IMR-90 (cell line): ENCODE results near the gene FGFRL1. TPM values are rescaled to one million over a fixed set of nuclear protein-coding genes. Genes with fewer than 3 reads are reported as not detected.

Experiments used
- ATAC-seq: fragments of 200-7000 bp; cut with Tn5 transposase; 2 replicates; pipeline ENCODE4 v1.9.1; 2020; ENCODE audit warnings: low read depth, mild to moderate bottlenecking, moderate library complexity
- BruUV-seq: library from RNA; stranded (reverse); fragments of 400-500 nt; replicated peaks from 2 replicates; lab custom pipeline; 2021; lab: Mats Ljungman, UMichigan
- CTCF ChIA-PET: fragments of 300-600 bp; formaldehyde crosslinking; extraction: SDS; loops from one replicate; lab custom pipeline; 2021; ENCODE audit warnings: antibody characterized with exemption; lab: Yijun Ruan, JAX
- POLR2A ChIA-PET: fragments of 300-600 bp; sonication (Branson Sonifier 250); formaldehyde crosslinking; loops from one replicate; lab custom pipeline; 2022; ENCODE audit warnings: antibody characterized with exemption; ENCODE audit not compliant: unreplicated experiment; lab: Charles Lee
- DNase-seq: peaks from one replicate; pipeline ENCODE4 v3.0.0; 2013
- H2AFZ ChIP-seq: replicated peaks from 2 replicates; pipeline ENCODE3; 2013; ENCODE audit warnings: low read length, mild to moderate bottlenecking; ENCODE audit not compliant: poor library complexity
- H2AK5ac ChIP-seq: 2 replicates; pipeline ENCODE4 v1.6.1; 2013; ENCODE audit warnings: low read depth, low read length, inconsistent platforms
- H2AK9ac ChIP-seq: replicated peaks from 2 replicates; pipeline ENCODE3; 2013; ENCODE audit warnings: mild to moderate bottlenecking, low read depth, low read length, moderate library complexity; ENCODE audit not compliant: poor library complexity
- H2BK120ac ChIP-seq: 2 replicates; pipeline ENCODE4 v1.6.1; 2013; ENCODE audit warnings: low read depth, low read length, inconsistent platforms
- H2BK15ac ChIP-seq: 3 replicates; pipeline ENCODE4 v1.6.1; 2013; ENCODE audit warnings: low read depth, low read length, inconsistent platforms
- H2BK20ac ChIP-seq: 2 replicates; pipeline ENCODE4 v1.6.1; 2013; ENCODE audit warnings: low read depth, mild to moderate bottlenecking, inconsistent platforms, low read length, moderate library complexity
- H2BK5ac ChIP-seq: 2 replicates; pipeline ENCODE4 v1.6.1; 2013; ENCODE audit warnings: mild to moderate bottlenecking, low read depth, low read length, inconsistent platforms; ENCODE audit not compliant: poor library complexity, severe bottlenecking
- H3K14ac ChIP-seq: replicated peaks from 2 replicates; pipeline ENCODE4 v1.6.1; 2013; ENCODE audit warnings: low read depth, low read length, inconsistent platforms
- H3K18ac ChIP-seq: 2 replicates; pipeline ENCODE4 v1.6.1; 2013; ENCODE audit warnings: low read depth, low read length, control low read depth
- H3K23ac ChIP-seq: 2 replicates; pipeline ENCODE4 v1.6.1; 2013; ENCODE audit warnings: low read depth, low read length, inconsistent platforms
- H3K27ac ChIP-seq: 2 replicates; pipeline ENCODE4 v1.5.1; 2013; ENCODE audit warnings: mild to moderate bottlenecking, control low read depth, low read length; ENCODE audit not compliant: insufficient read depth
- H3K27me3 ChIP-seq: 2 replicates; pipeline ENCODE4 v1.6.1; 2013; ENCODE audit warnings: low read length; ENCODE audit not compliant: control insufficient read depth, insufficient read depth
- H3K36me3 ChIP-seq: 2 replicates; pipeline ENCODE4 v1.6.1; 2013; ENCODE audit warnings: low read length, mixed read lengths; ENCODE audit not compliant: control insufficient read depth, insufficient read depth
- H3K4ac ChIP-seq: 2 replicates; pipeline ENCODE4 v1.6.1; 2013; ENCODE audit warnings: low read depth, low read length, inconsistent platforms
- H3K4me1 ChIP-seq: 2 replicates; pipeline ENCODE4 v1.6.1; 2013; ENCODE audit warnings: low read length, mixed read lengths; ENCODE audit not compliant: control insufficient read depth, insufficient read depth
- H3K4me2 ChIP-seq: 2 replicates; pipeline ENCODE4 v1.6.1; 2013; ENCODE audit warnings: low read depth, mild to moderate bottlenecking, control low read depth, low read length, moderate library complexity
- H3K4me3 ChIP-seq: 2 replicates; pipeline ENCODE4 v1.5.1; 2013; ENCODE audit warnings: low read depth, mild to moderate bottlenecking, control low read depth, low read length, moderate library complexity; ENCODE audit not compliant: insufficient read depth
- H3K56ac ChIP-seq: 2 replicates; pipeline ENCODE4 v1.6.1; 2013; ENCODE audit warnings: low read length, inconsistent platforms; ENCODE audit not compliant: insufficient read depth; ENCODE audit errors: extremely low read depth
- H3K79me1 ChIP-seq, 2 experiments: 2 replicates each; pipeline ENCODE4 v1.6.1; 2013; ENCODE audit warnings: low read length in 2 of 2, inconsistent platforms in 1 of 2, low read depth in 1 of 2
- H3K9ac ChIP-seq: 2 replicates; pipeline ENCODE4 v1.6.1; 2013; ENCODE audit warnings: low read depth, low read length, control low read depth
- H3K9me1 ChIP-seq: 2 replicates; pipeline ENCODE4 v1.6.1; 2013; ENCODE audit warnings: low read length, inconsistent platforms; ENCODE audit not compliant: insufficient read depth
- H3K9me3 ChIP-seq: 2 replicates; pipeline ENCODE4 v1.6.1; 2013; ENCODE audit warnings: low read length; ENCODE audit not compliant: control insufficient read depth, insufficient read depth
- H4K20me1 ChIP-seq: 2 replicates; pipeline ENCODE4 v1.6.1; 2013; ENCODE audit warnings: low read length, inconsistent platforms; ENCODE audit not compliant: insufficient read depth
- H4K5ac ChIP-seq: 2 replicates; pipeline ENCODE4 v1.6.1; 2013; ENCODE audit warnings: mild to moderate bottlenecking, low read depth, low read length, control low read depth
- H4K8ac ChIP-seq, 2 experiments: 2 replicates each; pipeline ENCODE4 v1.6.1; 2013; ENCODE audit warnings: low read depth in 2 of 2, low read length in 2 of 2, control low read depth in 1 of 2, inconsistent platforms in 1 of 2
- H4K91ac ChIP-seq: 2 replicates; pipeline ENCODE4 v1.6.1; 2013; ENCODE audit warnings: low read depth, low read length, inconsistent platforms; ENCODE audit not compliant: insufficient read depth
- BHLHE40 ChIP-seq: fragments of 150-350 bp; IDR thresholded peaks from 2 replicates; pipeline ENCODE4 v1.6.1; 2016; ENCODE audit warnings: mild to moderate bottlenecking, low read depth, low read length
- CEBPB ChIP-seq: IDR thresholded peaks from 2 replicates; pipeline ENCODE4 v1.6.1; 2012; ENCODE audit warnings: low read depth, low read length, improper control_type of control experiment
- FOS ChIP-seq: fragments of 150-350 bp; IDR thresholded peaks from 2 replicates; pipeline ENCODE4 v1.6.1; 2016; ENCODE audit warnings: low read depth, low read length
- MAFK ChIP-seq: IDR thresholded peaks from 2 replicates; pipeline ENCODE4 v1.6.1; 2012; ENCODE audit warnings: low read depth, low read length, improper control_type of control experiment
- MAZ ChIP-seq: IDR thresholded peaks from 2 replicates; pipeline ENCODE4 v1.6.1; 2012; ENCODE audit warnings: low read depth, mild to moderate bottlenecking, low read length, improper control_type of control experiment, moderate library complexity, borderline replicate concordance
- MXI1 ChIP-seq: IDR thresholded peaks from 2 replicates; pipeline ENCODE4 v1.6.1; 2012; ENCODE audit warnings: low read depth, mild to moderate bottlenecking, low read length, moderate library complexity, borderline replicate concordance
- NFE2L2 ChIP-seq: fragments of 150-350 bp; IDR thresholded peaks from 2 replicates; pipeline ENCODE4 v1.6.1; 2016; ENCODE audit warnings: low read depth, mild to moderate bottlenecking, low read length
- POLR2A ChIP-seq: IDR thresholded peaks from 2 replicates; pipeline ENCODE4 v1.6.1; 2012; ENCODE audit warnings: mild to moderate bottlenecking, low read depth, low read length
- RCOR1 ChIP-seq: IDR thresholded peaks from 2 replicates; pipeline ENCODE4 v1.6.1; 2012; ENCODE audit warnings: mild to moderate bottlenecking, low read length, improper control_type of control experiment; ENCODE audit not compliant: insufficient replicate concordance
- RFX5 ChIP-seq: IDR thresholded peaks from 2 replicates; pipeline ENCODE4 v1.8.0; 2012; ENCODE audit warnings: low read depth, mild to moderate bottlenecking, low read length, moderate library complexity
- WGBS, 2 experiments: methylation state at CpG; one replicate each; pipeline versions ENCODE4 v1.1.5 to v1.1.7; 2013; ENCODE audit warnings: missing lambda C conversion rate in 2 of 2; ENCODE audit not compliant: insufficient read length in 1 of 2; ENCODE audit errors: extremely low coverage in 2 of 2; 5-methylcytosine and 5-hydroxymethylcytosine counted together
- dilution Hi-C: fragments of 300-500 bp; cut with HindIII; formaldehyde crosslinking; loops from one replicate; pipeline ENCODE4 v1.14.3; 2018; ENCODE audit warnings: low sequenced_read_pairs; ENCODE audit not compliant: unreplicated experiment
- in situ Hi-C: fragments of 300-500 bp; cut with MboI; formaldehyde crosslinking; loops from 3 replicates; pipeline ENCODE4 v1.14.3; 2019; ENCODE audit warnings: low sequenced_read_pairs, inconsistent platforms, mixed read lengths
- intact Hi-C: fragments of 100-400 bp; cut with micrococcal nuclease; formaldehyde crosslinking; loops from 2 replicates; pipeline ENCODE4 v1.10.0; 2022
- polyA plus RNA-seq, 3 experiments: library from polyadenylated mRNA; depleted of rRNA; stranded (reverse); fragments of >200 nt; gene quantifications; 2 replicates each; pipeline ENCODE4 v1.2.3, GENCODE V29; 2012; ENCODE audit warnings: low replicate concordance in 1 of 3
- total RNA-seq: library from RNA; depleted of rRNA; stranded (reverse); fragments of >200 nt; gene quantifications from 2 replicates; pipeline ENCODE4 v1.2.3, GENCODE V29; 2012
- TF ChIP-seq, protein P1 (sequence below): fragments of 150-350 bp; IDR thresholded peaks from 2 replicates; pipeline ENCODE4 v1.6.1; 2016; ENCODE audit warnings: low read depth, mild to moderate bottlenecking, low read length, moderate library complexity, borderline replicate concordance
- TF ChIP-seq, protein P2 (sequence below): conservative IDR thresholded peaks from 2 replicates; pipeline ENCODE4 v1.5.1; 2012; ENCODE audit warnings: mild to moderate bottlenecking, low read depth, low read length, improper control_type of control experiment
- TF ChIP-seq, protein P3 (sequence below): fragments of 150-350 bp; IDR thresholded peaks from 2 replicates; pipeline ENCODE4 v1.6.1; 2017; ENCODE audit warnings: mild to moderate bottlenecking, antibody characterized with exemption, low read length, low read depth

Gene FGFRL1
- total and polyA plus RNA-seq, 2 of the 4 experiments (the other 2 are of a cell fraction) = 49.3 to 78.8 TPM

DNA sequence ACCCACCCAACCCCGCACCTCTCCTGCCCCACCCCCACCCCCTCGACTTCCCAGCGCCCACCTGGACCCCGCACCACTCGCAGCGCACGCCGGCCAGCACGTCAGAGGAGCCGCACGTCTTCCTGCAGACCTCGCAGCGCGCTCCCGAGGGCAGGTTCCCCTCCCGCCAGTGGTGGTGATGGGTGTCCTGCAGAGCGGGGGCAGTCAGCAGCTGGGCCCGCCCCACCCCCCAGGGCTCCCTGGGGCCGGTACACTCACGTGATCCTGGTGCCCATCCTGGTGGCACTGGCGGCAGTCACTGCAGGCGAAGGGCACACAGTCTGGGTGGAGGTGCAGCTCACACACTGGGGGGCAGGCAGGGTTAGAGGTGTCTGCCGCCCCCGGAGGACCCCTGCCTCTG, 43.2 kb upstream of the FGFRL1 start:
- Histone ChIP-seq H2AFZ (no peak overlapping the region), H3K4me2 (no peak overlapping the region), H2AK9ac (no peak overlapping the region), H2BK15ac (no peak overlapping the region), H4K5ac (no peak overlapping the region), H3K9me1 (no peaks in the 10 kb centered on the region; the same call in 1 of the 2 replicates), H3K27me3 (no peaks in the 10 kb centered on the region), H3K23ac (no peak overlapping the region), H3K4me1 (peaks cover 4% of the 10 kb centered on the region; the same call in 1 of the 2 replicates), H3K56ac (no peak overlapping the region), H4K8ac (no peak overlapping the region), H3K27ac (no peak overlapping the region), H2BK5ac (no peak overlapping the region), H2BK120ac (no peak overlapping the region), H2BK20ac (no peak overlapping the region), H3K4ac (no peak overlapping the region), H3K79me1 (peaks cover 13 to 24% of the 10 kb centered on the region in 2 experiments; a peak in 3 of 4 replicates), H3K9me3 (no peaks in the 10 kb centered on the region), H3K18ac (no peak overlapping the region), H2AK5ac (no peak overlapping the region), H3K36me3 (peaks cover 33% of the 10 kb centered on the region; the same call in 1 of the 2 replicates), H3K14ac (no peak overlapping the region), H4K20me1 (peaks cover 32% of the 10 kb centered on the region), H3K9ac (no peak overlapping the region), H4K91ac (no peak overlapping the region), H3K4me3 (no peak overlapping the region)
- dilution Hi-C loops (no loop called here), intact Hi-C loops (no loop called here), in situ Hi-C loops (no loop called here)
- ATAC-seq = no peak
- ChIA-PET POLR2A (no interaction called here), CTCF (no interaction called here)
- TF ChIP-seq FOS (no peak), RCOR1 (no peak), MAZ (no peak), BHLHE40 (no peak), POLR2A (no peak), CEBPB (no peak), RFX5 (no peak), NFE2L2 (no peak), MXI1 (no peak), MAFK (no peak)
- TF ChIP-seq, protein P1, sequence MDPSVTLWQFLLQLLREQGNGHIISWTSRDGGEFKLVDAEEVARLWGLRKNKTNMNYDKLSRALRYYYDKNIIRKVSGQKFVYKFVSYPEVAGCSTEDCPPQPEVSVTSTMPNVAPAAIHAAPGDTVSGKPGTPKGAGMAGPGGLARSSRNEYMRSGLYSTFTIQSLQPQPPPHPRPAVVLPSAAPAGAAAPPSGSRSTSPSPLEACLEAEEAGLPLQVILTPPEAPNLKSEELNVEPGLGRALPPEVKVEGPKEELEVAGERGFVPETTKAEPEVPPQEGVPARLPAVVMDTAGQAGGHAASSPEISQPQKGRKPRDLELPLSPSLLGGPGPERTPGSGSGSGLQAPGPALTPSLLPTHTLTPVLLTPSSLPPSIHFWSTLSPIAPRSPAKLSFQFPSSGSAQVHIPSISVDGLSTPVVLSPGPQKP = no peak
- TF ChIP-seq, protein P2, sequence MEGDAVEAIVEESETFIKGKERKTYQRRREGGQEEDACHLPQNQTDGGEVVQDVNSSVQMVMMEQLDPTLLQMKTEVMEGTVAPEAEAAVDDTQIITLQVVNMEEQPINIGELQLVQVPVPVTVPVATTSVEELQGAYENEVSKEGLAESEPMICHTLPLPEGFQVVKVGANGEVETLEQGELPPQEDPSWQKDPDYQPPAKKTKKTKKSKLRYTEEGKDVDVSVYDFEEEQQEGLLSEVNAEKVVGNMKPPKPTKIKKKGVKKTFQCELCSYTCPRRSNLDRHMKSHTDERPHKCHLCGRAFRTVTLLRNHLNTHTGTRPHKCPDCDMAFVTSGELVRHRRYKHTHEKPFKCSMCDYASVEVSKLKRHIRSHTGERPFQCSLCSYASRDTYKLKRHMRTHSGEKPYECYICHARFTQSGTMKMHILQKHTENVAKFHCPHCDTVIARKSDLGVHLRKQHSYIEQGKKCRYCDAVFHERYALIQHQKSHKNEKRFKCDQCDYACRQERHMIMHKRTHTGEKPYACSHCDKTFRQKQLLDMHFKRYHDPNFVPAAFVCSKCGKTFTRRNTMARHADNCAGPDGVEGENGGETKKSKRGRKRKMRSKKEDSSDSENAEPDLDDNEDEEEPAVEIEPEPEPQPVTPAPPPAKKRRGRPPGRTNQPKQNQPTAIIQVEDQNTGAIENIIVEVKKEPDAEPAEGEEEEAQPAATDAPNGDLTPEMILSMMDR = no peak
- TF ChIP-seq, protein P3, sequence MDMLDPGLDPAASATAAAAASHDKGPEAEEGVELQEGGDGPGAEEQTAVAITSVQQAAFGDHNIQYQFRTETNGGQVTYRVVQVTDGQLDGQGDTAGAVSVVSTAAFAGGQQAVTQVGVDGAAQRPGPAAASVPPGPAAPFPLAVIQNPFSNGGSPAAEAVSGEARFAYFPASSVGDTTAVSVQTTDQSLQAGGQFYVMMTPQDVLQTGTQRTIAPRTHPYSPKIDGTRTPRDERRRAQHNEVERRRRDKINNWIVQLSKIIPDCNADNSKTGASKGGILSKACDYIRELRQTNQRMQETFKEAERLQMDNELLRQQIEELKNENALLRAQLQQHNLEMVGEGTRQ = no peak
- WGBS, 2 experiments = no CpG with 5 or more reads among the region's 24 CpGs
- DNase-seq = no peak
- no TSS peak for BruUV-seq
